Activated T-cell treated with anti-CD3 and anti-CD28 coated beads, Interleukin-2, amount 50 U/mL, for 24 hours (primary cell): ENCODE results near the gene DCX.

ENCODE experiments used
- DNase-seq: peaks from one replicate; pipeline ENCODE4 v3.0.0-alpha.2; 2020
- H3K27ac Mint-ChIP-seq: 2 replicates; pipeline ENCODE4 v1.8.0; 2020; ENCODE audit warnings: mild to moderate bottlenecking, mixed read lengths
- H3K27me3 Mint-ChIP-seq: 2 replicates; pipeline ENCODE4 v1.8.0; 2020; ENCODE audit warnings: mixed read lengths
- H3K36me3 Mint-ChIP-seq: 2 replicates; pipeline ENCODE4 v1.8.0; 2020; ENCODE audit warnings: low read depth, mixed read lengths
- H3K4me1 Mint-ChIP-seq: 2 replicates; pipeline ENCODE4 v1.8.0; 2020; ENCODE audit warnings: low read depth, mixed read lengths
- H3K4me3 Mint-ChIP-seq: 2 replicates; pipeline ENCODE4 v1.8.0; 2020; ENCODE audit warnings: mild to moderate bottlenecking, moderate library complexity, mixed read lengths
- H3K9me3 Mint-ChIP-seq: 2 replicates; pipeline ENCODE4 v1.8.0; 2020; ENCODE audit warnings: mixed read lengths

Gene DCX

GRCh38 chrX:111254896-111255693 is 156.9 kb downstream of the DCX start:
- no peak overlapping the region for H3K4me3 Mint-ChIP-seq
- H3K4me1 Mint-ChIP-seq, result no peaks in the 10 kb centered on the region
- DNase-seq, result no peak
- peaks cover 29% of the 10 kb centered on the region for H3K27me3 Mint-ChIP-seq
- no peak overlapping the region for H3K27ac Mint-ChIP-seq
- no peaks in the 10 kb centered on the region for H3K9me3 Mint-ChIP-seq
- no peaks in the 10 kb centered on the region for H3K36me3 Mint-ChIP-seq

DNA sequence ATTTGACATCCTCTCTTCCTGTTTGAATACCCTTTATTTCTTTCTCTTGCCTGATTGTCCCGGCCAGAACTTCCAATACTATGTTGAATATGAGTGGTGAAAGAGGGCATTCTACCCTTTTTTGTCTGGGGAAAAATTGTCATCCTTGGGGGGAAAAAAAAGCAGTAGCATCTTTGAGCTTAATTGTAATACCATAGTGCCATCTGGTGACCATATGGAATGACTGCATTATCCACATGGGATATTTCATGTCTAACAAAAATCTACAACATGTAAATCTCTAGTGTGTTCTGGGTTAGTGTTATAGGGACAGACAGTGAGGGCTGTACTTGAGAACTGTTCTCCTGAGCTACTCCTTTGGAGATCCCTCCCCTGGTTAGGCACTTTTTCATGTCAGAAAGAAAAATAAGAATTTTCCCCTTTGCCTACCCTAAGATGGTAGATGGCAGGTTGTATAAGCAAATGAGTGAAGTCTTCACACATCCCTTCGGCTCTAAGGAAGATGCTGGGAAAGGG is 167.7 kb downstream of the DCX start:
- no peaks in the 10 kb centered on the region for H3K4me1 Mint-ChIP-seq
- H3K27me3 Mint-ChIP-seq, result peaks cover 70% of the 10 kb centered on the region
- H3K36me3 Mint-ChIP-seq, result no peaks in the 10 kb centered on the region
- H3K9me3 Mint-ChIP-seq, result no peaks in the 10 kb centered on the region
- DNase-seq, result no peak
- no peak overlapping the region for H3K27ac Mint-ChIP-seq
- no peak overlapping the region for H3K4me3 Mint-ChIP-seq
